Lung (tissue), 12 donors: ENCODE data around the gene LTF. TPM values are rescaled to one million over a fixed set of nuclear protein-coding genes. Genes with fewer than 3 reads are reported as not detected.
A peak's percentile ranks its signal among the peaks of the same experiment; 100 is the strongest.
"Not testable (repeated sequence)": the region's sequence is repeated elsewhere in the genome, so short reads cannot be mapped to it uniquely, and the experiment has no call there.

ENCODE experiments used
- ATAC-seq: fragments of 200-7000 bp; cut with Tn5 transposase; one replicate; pipeline ENCODE4 v1.9.1; 2020; ENCODE audit warnings: moderate number of reproducible peaks; ENCODE audit not compliant: insufficient read depth, low FRiP score
- DNase-seq, 3 donors: peaks; one replicate each; pipeline ENCODE4 v3.0.0-alpha.2; 2013 to 2017
- H3K27ac ChIP-seq, 2 donors: one replicate each; pipeline ENCODE4 v1.5.1; 2013; ENCODE audit warnings: mild to moderate bottlenecking in 2 of 2, moderate library complexity in 2 of 2, control low read depth in 1 of 2, inconsistent platforms in 1 of 2, low read depth in 1 of 2, low read length in 1 of 2
- H3K27me3 ChIP-seq, 3 donors: one replicate each; pipeline ENCODE4 v1.5.1; 2013; ENCODE audit warnings: low read length in 2 of 3; ENCODE audit not compliant: control insufficient read depth in 3 of 3, insufficient read depth in 3 of 3
- H3K36me3 ChIP-seq, 4 donors: one replicate each; pipeline ENCODE4 v1.5.1; 2013; ENCODE audit warnings: low read length in 4 of 4, mild to moderate bottlenecking in 1 of 4, moderate library complexity in 1 of 4; ENCODE audit not compliant: control insufficient read depth in 4 of 4, insufficient read depth in 4 of 4
- H3K4me1 ChIP-seq, 5 donors: one replicate each; pipeline ENCODE4 v1.5.1; 2013; ENCODE audit warnings: low read length in 5 of 5, mild to moderate bottlenecking in 2 of 5, moderate library complexity in 1 of 5; ENCODE audit not compliant: control insufficient read depth in 5 of 5, insufficient read depth in 5 of 5
- H3K4me3 ChIP-seq: one replicate; pipeline ENCODE4 v1.5.1; 2013; ENCODE audit warnings: mild to moderate bottlenecking, control low read depth, moderate library complexity
- H3K9ac ChIP-seq, 2 donors: one replicate each; pipeline ENCODE4 v1.5.1; 2013; ENCODE audit warnings: low read length in 2 of 2, control low read depth in 1 of 2; ENCODE audit not compliant: insufficient read depth in 1 of 2
- H3K9me3 ChIP-seq, 4 donors: one replicate each; pipeline ENCODE4 v1.5.1; 2013; ENCODE audit warnings: low read length in 3 of 4, mild to moderate bottlenecking in 1 of 4, moderate library complexity in 1 of 4; ENCODE audit not compliant: control insufficient read depth in 4 of 4, insufficient read depth in 3 of 4
- CTCF ChIP-seq: IDR thresholded peaks from 2 replicates; pipeline ENCODE4 v1.5.1; 2012; ENCODE audit warnings: mild to moderate bottlenecking; ENCODE audit errors: control extremely low read depth, extremely low read depth
- WGBS, 2 donors: extraction: QIAGEN DNeasy Blood & Tissue Kit; methylation state at CpG; one replicate each; pipeline ENCODE4 v1.1.7; 2013; 5-methylcytosine and 5-hydroxymethylcytosine counted together
- polyA plus RNA-seq, 2 donors: library from polyadenylated mRNA; stranded (reverse); fragments of 200-250 nt; gene quantifications; one replicate each; pipeline ENCODE4 v1.2.1, GENCODE V29; 2013
- total RNA-seq, 2 donors: library from RNA; depleted of rRNA in 1 of 2; stranded (reverse); fragments of >200 nt in 1 of 2; gene quantifications; one replicate each; pipeline ENCODE4 v1.2.1, GENCODE V29; 2014 to 2021
- donor health status: control.
- donor health status: control.
- donor health status: Bipolar disorder and iron deficiency.
- donor health status: healthy.
- donor health status: DM: yes; HTN: yes; CAD: no.

Gene LTF
- total and polyA plus RNA-seq, 4 donors = 12.9 to 188 (median 101) TPM

- no peak overlapping the region for H3K27ac ChIP-seq
- no peaks in the 10 kb centered on the region for H3K27me3 ChIP-seq
- H3K9ac ChIP-seq = no peak overlapping the region
- 91 to 95% methylated on average over 5 of the region's 5 CpGs for WGBS, 2 donors
- DNase-seq (no peak), ATAC-seq (no peak)
- H3K36me3 ChIP-seq = no peaks in the 10 kb centered on the region
- peaks cover 0 to 22% (median 2%) of the 10 kb centered on the region in 5 donors for H3K4me1 ChIP-seq
- peaks cover 0 to 3% (median 0%) of the 10 kb centered on the region in 4 donors for H3K9me3 ChIP-seq
- TF ChIP-seq CTCF = no peak
- no peak overlapping the region for H3K4me3 ChIP-seq
Measured at GRCh38 chr3:46429671-46430070, 35.0 kb downstream of the LTF start.

GRCh38 chr3:46429250-46429649 is 35.5 kb downstream of the LTF start:
- H3K27me3 ChIP-seq = no peaks in the 10 kb centered on the region
- peaks cover 0 to 3% (median 0%) of the 10 kb centered on the region in 4 donors for H3K9me3 ChIP-seq
- no peaks in the 10 kb centered on the region for H3K36me3 ChIP-seq
- no peak for TF ChIP-seq CTCF
- DNase-seq = no peak
- H3K27ac ChIP-seq = no peak overlapping the region
- H3K4me1 ChIP-seq = peaks cover 0 to 22% (median 2%) of the 10 kb centered on the region in 5 donors
- WGBS, 2 donors = 83 to 92% methylated on average over 5 of the region's 5 CpGs
- H3K4me3 ChIP-seq = no peak overlapping the region
- no peak overlapping the region for H3K9ac ChIP-seq
- ATAC-seq = no peak

- no peak for ATAC-seq
- H3K36me3 ChIP-seq = no peaks in the 10 kb centered on the region
- no peak overlapping the region for H3K9ac ChIP-seq
- H3K4me1 ChIP-seq = peaks cover 0 to 22% (median 6%) of the 10 kb centered on the region in 5 donors
- WGBS, 2 donors = 78 to 86% methylated on average over 10 of the region's 10 CpGs
- H3K27ac ChIP-seq = no peak overlapping the region
- peaks cover 0 to 3% (median 0%) of the 10 kb centered on the region in 4 donors for H3K9me3 ChIP-seq
- H3K4me3 ChIP-seq = no peak overlapping the region
- peak; percentile 76 to 91 (median 91) for DNase-seq
- no peak for TF ChIP-seq CTCF
- no peaks in the 10 kb centered on the region for H3K27me3 ChIP-seq
Measured at GRCh38 chr3:46427916-46428833, 36.5 kb downstream of the LTF start.

GRCh38 chr3:46427404-46427803 is 37.3 kb downstream of the LTF start:
- not testable (repeated sequence) for ATAC-seq, H3K27me3 ChIP-seq, H3K4me3 ChIP-seq, H3K36me3 ChIP-seq, H3K9ac ChIP-seq, H3K9me3 ChIP-seq, H3K27ac ChIP-seq
- peak in 1 of 3 donors; percentile 63 for DNase-seq
- peaks cover 0 to 22% (median 6%) of the 10 kb centered on the region in 5 donors for H3K4me1 ChIP-seq
- WGBS, 2 donors = 38 to 65% methylated on average over 8 of the region's 8 CpGs

GRCh38 chr3:46426476-46426875 is 38.2 kb downstream of the LTF start:
- H3K4me1 ChIP-seq = peaks cover 0 to 22% (median 6%) of the 10 kb centered on the region in 5 donors
- not testable (repeated sequence) for DNase-seq, H3K27me3 ChIP-seq, H3K27ac ChIP-seq, H3K36me3 ChIP-seq, H3K9ac ChIP-seq, H3K4me3 ChIP-seq, ATAC-seq, H3K9me3 ChIP-seq
- 39 to 40% methylated on average over 4 of the region's 4 CpGs for WGBS, 2 donors
